GM18520 (cell line): Measurements from ENCODE around the gene DEPP1.

Experiments
- ATAC-seq: cut with Tn5 transposase; IDR thresholded peaks from one replicate; pipeline ENCODE4 v1.9.1; 2021; ENCODE audit not compliant: unreplicated experiment

The DEPP1 gene

GRCh38 chr10:44955413-44956070, 23.1 kb downstream of the DEPP1 start:
- no peak for ATAC-seq

GRCh38 chr10:44954962-44955361, 23.6 kb downstream of the DEPP1 start:
- ATAC-seq = no peak

DNA sequence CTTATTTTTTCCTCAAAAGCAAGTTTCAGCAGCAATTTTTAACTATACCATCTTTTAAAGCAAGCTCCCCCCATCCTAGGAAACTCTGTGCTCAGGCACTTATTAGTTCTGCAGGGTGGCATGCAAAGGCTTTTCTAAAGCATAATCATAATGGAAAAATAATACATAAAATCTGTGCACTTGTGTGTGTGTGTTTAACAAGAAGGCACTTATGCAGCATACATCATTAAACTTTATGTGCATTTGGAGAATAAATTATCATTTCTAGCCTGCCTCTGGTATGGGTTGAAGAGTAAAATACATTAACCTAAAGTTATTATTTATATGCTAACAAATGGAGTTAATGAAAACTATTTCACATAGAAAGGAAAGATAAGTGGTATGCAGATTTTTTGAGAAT, 24.6 kb downstream of the DEPP1 start:
- ATAC-seq = no peak

DNA sequence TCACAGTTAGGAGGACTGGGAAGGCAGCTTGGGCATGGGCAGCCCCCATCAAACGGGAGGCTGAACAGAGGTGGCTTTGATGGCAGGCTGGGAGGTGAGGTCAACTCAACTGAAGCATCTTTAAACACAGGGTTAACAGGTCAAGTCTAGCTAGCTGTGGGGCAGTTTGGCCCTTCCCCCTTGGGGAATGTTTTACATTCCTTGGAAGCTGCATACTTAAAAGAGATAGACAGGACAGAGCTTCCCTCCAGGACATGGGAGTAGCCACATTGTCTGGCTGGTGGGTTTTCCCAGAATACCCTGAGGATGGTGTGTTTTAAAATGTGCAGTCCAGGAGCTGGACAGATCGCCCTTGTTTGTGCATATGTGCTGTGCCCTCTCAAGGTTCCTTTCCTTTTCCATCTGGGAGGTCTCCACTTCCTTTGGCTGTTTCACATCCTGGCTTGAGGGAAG, 25.8 kb downstream of the DEPP1 start:
- no peak for ATAC-seq

GRCh38 chr10:44951576-44952226, 26.9 kb downstream of the DEPP1 start:
- ATAC-seq = no peak

GRCh38 chr10:44950326-44951225, 28.0 kb downstream of the DEPP1 start:
- ATAC-seq = no peak

GRCh38 chr10:44949915-44950314, 28.7 kb downstream of the DEPP1 start:
- ATAC-seq = no peak

GRCh38 chr10:44949127-44949802, 29.3 kb downstream of the DEPP1 start:
- no peak for ATAC-seq

GRCh38 chr10:44948642-44949041, 30.0 kb downstream of the DEPP1 start:
- no peak for ATAC-seq

DNA sequence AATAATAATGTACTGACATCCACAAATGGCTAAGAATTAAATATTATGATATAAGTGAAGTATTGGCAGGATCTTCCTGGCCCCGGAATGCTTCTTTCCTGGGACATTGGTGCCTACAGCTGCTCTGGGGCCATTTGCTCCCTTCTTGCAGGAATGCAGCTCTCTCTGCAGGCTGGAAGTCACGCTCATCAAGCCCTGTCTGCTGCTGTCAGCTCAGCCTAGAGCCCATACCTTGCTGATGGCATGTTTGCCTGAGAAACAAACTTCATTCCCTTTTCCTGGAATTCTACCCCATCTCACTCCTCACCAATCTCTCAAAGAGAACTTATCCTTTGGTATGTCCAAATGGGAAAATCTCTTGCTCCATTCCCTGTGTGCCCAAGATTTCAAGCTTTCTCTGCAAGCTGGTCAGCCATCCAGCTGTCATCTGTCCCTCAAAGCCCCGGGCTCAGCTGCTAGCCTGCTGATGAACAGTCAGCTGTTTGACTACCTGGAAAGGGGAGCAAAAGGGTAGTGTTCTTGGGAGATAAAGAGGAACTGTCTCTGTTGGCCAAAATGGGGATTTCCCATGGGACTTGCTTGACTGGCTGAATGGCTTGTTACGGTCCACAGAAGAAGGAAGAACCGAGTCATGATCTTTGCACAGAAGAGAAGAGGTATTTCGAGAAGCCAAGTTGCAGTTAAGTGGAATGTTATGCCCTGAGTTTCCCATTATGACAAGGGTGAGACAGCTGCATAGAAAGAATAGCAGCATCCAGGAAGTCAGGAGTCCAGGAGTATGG, 31.0 kb downstream of the DEPP1 start:
- ATAC-seq = peak; percentile 41

- peak; percentile 61 for ATAC-seq
Observed at GRCh38 chr10:44946205-44946604, 32.4 kb downstream of the DEPP1 start.

GRCh38 chr10:44944354-44944753, 34.3 kb downstream of the DEPP1 start:
- ATAC-seq = no peak

DNA sequence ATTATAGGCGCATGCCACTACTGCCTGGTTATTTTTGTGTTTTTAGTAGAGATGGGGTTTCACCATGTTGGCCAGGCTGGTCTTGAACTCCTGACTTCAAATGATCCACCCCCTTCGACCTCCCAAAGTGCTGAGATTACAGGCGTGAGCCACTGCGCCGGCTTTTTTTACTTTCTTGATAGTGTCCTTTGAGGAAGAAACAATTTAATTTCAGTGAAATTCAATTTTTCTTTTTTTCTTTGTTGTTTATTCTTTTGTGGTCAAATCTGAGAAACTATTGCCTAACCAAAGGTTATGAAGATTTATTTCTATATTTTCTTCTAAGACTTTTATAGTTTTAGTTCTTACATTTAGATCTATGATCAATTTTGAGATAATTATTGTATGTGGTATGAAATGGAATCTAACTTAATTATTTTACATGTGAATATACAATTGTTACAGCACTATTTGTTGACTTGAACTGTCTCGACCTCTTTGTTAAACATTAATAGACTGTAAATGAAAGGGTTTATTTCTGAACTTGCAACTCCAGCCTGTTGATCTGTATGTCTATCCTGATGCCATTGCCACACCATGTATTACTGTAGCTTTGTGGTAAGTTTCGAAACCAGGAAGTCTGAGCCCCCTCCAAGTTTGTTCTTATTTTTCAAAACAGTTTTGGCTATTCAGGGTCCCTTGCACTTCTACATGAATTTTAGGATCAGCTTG, 38.8 kb downstream of the DEPP1 start:
- ATAC-seq = no peak

GRCh38 chr10:44938956-44939355, 39.7 kb downstream of the DEPP1 start:
- no peak for ATAC-seq

GRCh38 chr10:44937196-44938005, 41.2 kb downstream of the DEPP1 start:
- ATAC-seq = no peak

GRCh38 chr10:44936314-44936975, 42.2 kb downstream of the DEPP1 start:
- ATAC-seq = no peak

- no peak for ATAC-seq
Observed at GRCh38 chr10:44935966-44936295, 42.7 kb downstream of the DEPP1 start.

DNA sequence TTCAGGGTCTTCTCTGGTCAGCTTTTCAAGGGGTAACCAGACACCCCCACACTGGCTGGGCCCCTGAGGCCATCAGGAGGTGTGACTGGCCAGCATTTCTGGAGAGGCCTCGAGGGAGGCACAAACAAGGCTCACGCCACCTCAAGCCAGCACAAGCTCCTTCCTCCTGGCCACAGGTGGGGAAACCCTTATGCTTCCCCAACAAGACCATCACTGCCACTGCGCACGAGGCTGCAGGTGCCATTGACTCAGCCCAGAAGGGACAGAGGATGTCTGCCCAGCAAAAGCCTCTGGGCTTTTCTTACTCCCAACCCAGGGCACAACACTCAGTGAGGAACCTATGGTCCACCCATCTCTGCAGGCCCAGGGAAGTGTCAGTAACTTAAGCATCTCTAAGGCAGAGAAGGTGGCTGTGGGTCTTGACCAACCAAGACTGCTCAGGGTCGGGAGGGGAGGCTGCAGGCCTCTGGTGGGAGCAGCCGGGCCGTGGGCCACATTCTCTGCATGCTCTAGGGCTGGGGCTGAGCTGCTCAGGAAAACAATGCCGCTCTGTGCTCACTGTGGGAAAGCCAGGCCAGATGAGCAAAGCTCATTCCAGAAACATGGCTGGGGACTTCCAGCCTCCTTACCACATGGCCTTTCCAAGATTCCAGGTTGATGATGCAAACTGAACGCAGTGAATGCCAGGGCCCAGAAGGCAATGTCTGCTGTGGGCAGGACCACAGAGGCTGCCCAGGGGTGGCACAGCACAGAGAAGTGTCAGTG, 43.2 kb downstream of the DEPP1 start:
- no peak for ATAC-seq
